GM12864 (cell line): ENCODE data around the gene SLC37A1.
A peak's percentile ranks its signal among the peaks of the same experiment; 100 is the strongest.

ENCODE experiments used
- DNase-seq: peaks from one replicate; pipeline ENCODE4 v3.0.0-alpha.2; 2011; ENCODE audit warnings: low read depth
- H3K4me3 ChIP-seq: 2 replicates; pipeline ENCODE4 v1.5.1; 2011; ENCODE audit warnings: mild to moderate bottlenecking, low read depth, low read length, control low read depth
- TF ChIP-seq, protein P1 (sequence below): IDR thresholded peaks from 2 replicates; pipeline ENCODE4 v1.5.1; 2011; ENCODE audit warnings: low read depth, mild to moderate bottlenecking, moderate library complexity, low read length, control low read depth, inconsistent platforms; ENCODE audit errors: missing control alignments

SLC37A1 gene

DNA sequence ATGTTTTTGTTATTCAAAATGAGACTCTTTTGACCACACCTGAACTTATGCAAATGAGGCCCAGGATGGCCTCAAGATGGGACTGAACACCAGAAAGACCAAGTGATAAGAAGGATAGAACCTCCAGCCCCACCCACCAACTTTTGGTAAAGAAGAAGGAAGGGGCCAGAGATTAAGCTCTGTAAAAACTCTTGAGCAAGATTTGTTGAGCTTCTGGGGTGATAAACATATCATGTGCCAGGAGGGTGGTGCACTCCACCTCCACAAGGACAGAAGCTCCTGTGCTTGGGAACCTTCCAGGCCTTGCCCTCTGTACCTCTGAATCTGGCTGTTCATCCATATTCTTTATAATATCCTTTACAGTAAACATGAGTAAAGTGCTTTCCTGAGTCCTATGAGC, 22.9 kb upstream of the SLC37A1 start:
- no peak for DNase-seq
- no peak overlapping the region for H3K4me3 ChIP-seq
- TF ChIP-seq, protein P1, sequence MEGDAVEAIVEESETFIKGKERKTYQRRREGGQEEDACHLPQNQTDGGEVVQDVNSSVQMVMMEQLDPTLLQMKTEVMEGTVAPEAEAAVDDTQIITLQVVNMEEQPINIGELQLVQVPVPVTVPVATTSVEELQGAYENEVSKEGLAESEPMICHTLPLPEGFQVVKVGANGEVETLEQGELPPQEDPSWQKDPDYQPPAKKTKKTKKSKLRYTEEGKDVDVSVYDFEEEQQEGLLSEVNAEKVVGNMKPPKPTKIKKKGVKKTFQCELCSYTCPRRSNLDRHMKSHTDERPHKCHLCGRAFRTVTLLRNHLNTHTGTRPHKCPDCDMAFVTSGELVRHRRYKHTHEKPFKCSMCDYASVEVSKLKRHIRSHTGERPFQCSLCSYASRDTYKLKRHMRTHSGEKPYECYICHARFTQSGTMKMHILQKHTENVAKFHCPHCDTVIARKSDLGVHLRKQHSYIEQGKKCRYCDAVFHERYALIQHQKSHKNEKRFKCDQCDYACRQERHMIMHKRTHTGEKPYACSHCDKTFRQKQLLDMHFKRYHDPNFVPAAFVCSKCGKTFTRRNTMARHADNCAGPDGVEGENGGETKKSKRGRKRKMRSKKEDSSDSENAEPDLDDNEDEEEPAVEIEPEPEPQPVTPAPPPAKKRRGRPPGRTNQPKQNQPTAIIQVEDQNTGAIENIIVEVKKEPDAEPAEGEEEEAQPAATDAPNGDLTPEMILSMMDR = no peak

DNA sequence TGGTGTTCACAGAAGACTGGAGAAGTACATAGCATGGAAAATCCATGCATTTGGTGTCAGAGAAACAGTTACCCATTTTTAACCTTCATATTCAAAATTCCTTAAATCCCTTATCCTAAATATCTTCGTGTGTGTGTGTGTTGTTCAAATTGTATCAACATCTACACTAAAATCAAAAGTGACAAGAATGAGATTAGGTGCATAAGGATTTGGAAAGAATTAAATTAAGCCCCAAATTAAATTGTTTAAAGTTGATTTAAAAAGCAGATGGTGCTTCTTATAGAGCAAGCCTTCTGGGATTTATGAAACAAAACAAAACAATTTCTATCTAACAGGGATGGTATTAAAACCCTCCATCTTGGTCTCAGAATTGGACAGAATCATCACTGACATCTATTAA, 22.3 kb upstream of the SLC37A1 start:
- no peak overlapping the region for H3K4me3 ChIP-seq
- no peak for DNase-seq
- TF ChIP-seq, protein P1 = no peak

DNA sequence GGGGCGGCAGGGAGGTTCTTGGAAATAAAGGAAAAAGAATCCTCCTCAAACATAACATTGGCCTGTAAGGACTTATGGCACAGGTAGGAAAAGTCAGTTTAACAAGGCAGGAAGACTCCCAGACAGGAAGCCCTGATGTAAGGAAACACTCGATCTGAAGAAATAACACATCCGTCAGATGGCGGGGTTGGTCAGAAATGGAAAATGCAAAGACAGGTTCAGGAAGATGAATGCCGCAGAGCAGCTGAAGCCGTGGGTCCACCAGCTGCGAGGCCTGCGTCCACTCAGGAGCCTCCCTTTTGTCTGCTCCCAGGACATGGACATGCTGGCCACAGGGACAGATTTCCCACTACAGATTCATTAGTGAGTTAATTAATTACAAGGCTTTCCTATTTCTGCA, 21.5 kb upstream of the SLC37A1 start:
- TF ChIP-seq, protein P1 = no peak
- DNase-seq = no peak
- H3K4me3 ChIP-seq = no peak overlapping the region

DNA sequence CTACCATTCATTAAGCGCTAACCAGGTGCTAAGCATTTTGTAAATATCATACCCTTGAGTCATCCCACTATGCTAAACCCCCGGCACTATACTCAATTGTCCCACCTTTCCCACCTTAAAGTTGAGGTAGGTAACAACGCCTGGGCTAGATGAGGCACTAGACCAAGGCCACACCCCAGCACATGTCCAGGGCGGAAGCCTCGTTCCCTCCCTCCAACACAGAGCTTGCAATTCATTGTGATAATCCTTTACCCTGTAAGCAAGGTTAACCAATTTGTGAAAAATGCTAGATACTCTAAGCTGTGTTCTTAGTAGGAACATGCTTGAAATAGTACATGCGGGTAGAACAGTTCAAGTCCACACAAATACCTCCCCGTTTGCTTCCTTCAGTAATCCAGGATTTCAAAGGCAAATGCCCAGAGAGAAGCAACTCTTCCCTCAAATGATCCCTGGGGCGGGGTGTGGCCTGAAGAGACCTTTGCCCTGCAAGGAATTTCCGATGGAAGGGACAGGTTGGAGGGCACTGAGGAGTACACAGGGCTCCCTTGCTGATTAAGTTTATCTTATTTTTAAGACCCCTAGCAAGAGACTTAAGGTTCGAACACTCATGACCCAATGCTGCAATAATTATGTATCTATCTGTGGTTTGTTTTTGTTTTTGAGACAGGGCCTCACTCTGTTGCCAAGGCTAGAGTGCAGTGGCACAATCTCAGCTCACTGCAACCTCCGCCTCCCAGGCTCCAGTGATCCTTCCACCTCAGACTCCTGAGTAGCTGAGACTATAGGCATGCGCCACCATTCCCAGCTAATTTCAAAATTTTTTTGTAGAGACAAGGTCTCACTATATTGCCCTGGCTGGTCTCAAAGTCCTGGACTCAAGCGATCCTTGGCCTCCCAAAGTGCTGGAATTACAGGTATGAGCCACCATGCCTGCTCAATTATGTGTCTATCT, 20.3 kb upstream of the SLC37A1 start:
- no peak for DNase-seq
- TF ChIP-seq, protein P1 = no peak
- H3K4me3 ChIP-seq = no peak overlapping the region

DNA sequence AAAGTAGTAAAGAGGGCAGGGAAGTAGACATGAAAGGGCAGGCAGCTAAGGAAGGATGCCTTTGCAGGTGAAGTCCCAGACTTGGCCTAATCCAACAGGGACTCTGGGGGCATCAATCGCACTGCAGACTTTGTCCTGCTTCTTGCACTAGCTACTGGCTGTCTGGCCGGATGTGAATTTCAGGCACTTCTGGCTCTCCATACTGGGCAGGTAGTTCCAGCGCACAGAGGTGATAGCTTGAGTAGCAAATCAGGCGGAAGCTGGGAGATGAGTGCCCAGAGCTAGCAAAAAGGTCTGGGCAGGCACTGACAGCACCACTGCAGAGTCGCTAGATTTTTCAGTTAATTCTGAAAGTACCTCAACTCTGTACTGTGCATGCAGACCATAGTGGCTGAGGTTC, 18.6 kb upstream of the SLC37A1 start:
- TF ChIP-seq, protein P1 = no peak
- no peak for DNase-seq
- no peak overlapping the region for H3K4me3 ChIP-seq

DNA sequence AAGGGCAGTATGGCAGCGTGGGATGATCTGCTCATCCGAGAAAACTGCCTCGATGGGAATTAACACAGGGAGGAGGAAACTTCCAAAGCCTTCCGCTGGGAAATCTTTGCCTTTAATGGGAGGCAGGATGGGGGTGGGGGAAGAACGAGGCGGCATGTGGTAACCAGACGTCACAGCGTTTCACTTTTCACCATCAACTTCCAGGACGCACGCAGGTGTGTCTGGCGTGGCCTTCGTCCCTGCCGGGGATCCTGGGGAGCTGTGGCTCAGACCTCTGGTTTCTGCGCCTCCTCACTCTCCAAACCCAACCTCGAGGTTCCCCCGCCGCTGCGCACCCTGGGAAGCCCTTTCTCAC, 17.9 kb upstream of the SLC37A1 start:
- TF ChIP-seq, protein P1 = no peak
- H3K4me3 ChIP-seq = peak overlapping the region; percentile 69
- DNase-seq = no peak
